Natural killer cell (primary cell): ENCODE measurements around the gene TCF7L2. TPM values are rescaled to one million over a fixed set of nuclear protein-coding genes. Genes with fewer than 3 reads are reported as not detected.

ENCODE experiments used
- ATAC-seq, 3 donors: fragments of 150-1000 bp in 2 of 3; fragments of 200-7000 bp in 1 of 3; cut with Tn5 transposase; 1 replicate in 1 of 3; 2 replicates in 2 of 3; pipeline ENCODE4 v1.10.0; 2021; ENCODE audit warnings: mild to moderate bottlenecking in 2 of 3, moderate library complexity in 2 of 3
- DNase-seq, 2 donors: peaks; one replicate each; pipeline versions ENCODE4 v3.0.0 to v3.0.0-alpha.2; 2013 to 2021; ENCODE audit warnings: mixed read lengths in 1 of 2
- H3K27ac ChIP-seq: one replicate; pipeline ENCODE4 v1.5.1; 2013; ENCODE audit warnings: mild to moderate bottlenecking, low read length
- H3K27me3 ChIP-seq: one replicate; pipeline ENCODE4 v1.6.1; 2013; ENCODE audit warnings: low read length; ENCODE audit not compliant: control insufficient read depth, insufficient read depth
- H3K36me3 ChIP-seq: one replicate; pipeline ENCODE4 v1.6.1; 2013; ENCODE audit warnings: low read length; ENCODE audit not compliant: control insufficient read depth, insufficient read depth
- H3K4me1 ChIP-seq: one replicate; pipeline ENCODE4 v1.6.1; 2013; ENCODE audit warnings: low read length; ENCODE audit not compliant: control insufficient read depth, insufficient read depth
- H3K4me3 ChIP-seq: one replicate; pipeline ENCODE4 v1.5.1; 2013; ENCODE audit warnings: low read length
- H3K9me3 ChIP-seq: one replicate; pipeline ENCODE4 v1.6.1; 2013; ENCODE audit warnings: low read length; ENCODE audit not compliant: control insufficient read depth, insufficient read depth
- H3K27ac Mint-ChIP-seq, 2 donors: one replicate each; pipeline ENCODE4 v1.8.0; 2022; ENCODE audit warnings: mild to moderate bottlenecking in 2 of 2, mixed read lengths in 2 of 2, moderate library complexity in 1 of 2
- H3K27me3 Mint-ChIP-seq, 2 donors: one replicate each; pipeline ENCODE4 v1.8.0; 2022; ENCODE audit warnings: low read depth in 2 of 2, mixed read lengths in 2 of 2
- H3K36me3 Mint-ChIP-seq: one replicate; pipeline ENCODE4 v1.8.0; 2022; ENCODE audit warnings: mixed read lengths
- H3K4me1 Mint-ChIP-seq, 2 donors: one replicate each; pipeline ENCODE4 v1.8.0; 2022; ENCODE audit warnings: mixed read lengths in 2 of 2
- H3K4me3 Mint-ChIP-seq: one replicate; pipeline ENCODE4 v1.8.0; 2022; ENCODE audit warnings: mild to moderate bottlenecking, moderate library complexity, mixed read lengths
- H3K9me3 Mint-ChIP-seq, 2 donors: one replicate each; pipeline ENCODE4 v1.8.0; 2022; ENCODE audit warnings: mixed read lengths in 2 of 2
- CTCF ChIP-seq: fragments of 200-600 bp; IDR thresholded peaks from one replicate; pipeline ENCODE4 v1.8.0; 2022; ENCODE audit warnings: antibody characterized with exemption
- WGBS: methylation state at CpG from one replicate; pipeline ENCODE4 v1.1.7; 2013; ENCODE audit warnings: missing lambda C conversion rate; ENCODE audit not compliant: insufficient coverage; 5-methylcytosine and 5-hydroxymethylcytosine counted together
- intact Hi-C: fragments of 100-400 bp; cut with micrococcal nuclease; formaldehyde crosslinking; loops from one replicate; pipeline ENCODE4 v1.14.2; 2022
- total RNA-seq, 4 donors: library from RNA; stranded (reverse); fragments of 120-200 nt in 1 of 4; gene quantifications; one replicate each; pipeline versions ENCODE4 v1.2.3 to v1.2.4, GENCODE V29; 2013 to 2022

Gene TCF7L2
- total RNA-seq, 3 donors from 2014 or later (not counting 1 experiment from before 2014, with no cell fraction given), result 10.4 to 32.7 (median 15.3) TPM

GRCh38 chr10:113011592-113012374 lies 61.7 kb downstream of the TCF7L2 start:
- H3K4me3 ChIP-seq, result no peak overlapping the region
- no peak overlapping the region for H3K27ac ChIP-seq
- H3K4me3 Mint-ChIP-seq, result no peak overlapping the region
- no peaks in the 10 kb centered on the region for H3K36me3 ChIP-seq
- H3K27me3 Mint-ChIP-seq, result peaks cover 0 to 2% of the 10 kb centered on the region in 2 donors
- no peaks in the 10 kb centered on the region for H3K9me3 ChIP-seq
- peaks cover 7% of the 10 kb centered on the region for H3K27me3 ChIP-seq
- H3K4me1 ChIP-seq, result peaks cover 11% of the 10 kb centered on the region
- no peak for TF ChIP-seq CTCF
- no peak overlapping the region for H3K27ac Mint-ChIP-seq
- DNase-seq, result no peak
- no peak for ATAC-seq
- 93% methylated on average over 12 of the region's 12 CpGs for whole genome bisulfite sequencing
- H3K36me3 Mint-ChIP-seq, result no peaks in the 10 kb centered on the region
- H3K9me3 Mint-ChIP-seq, result no peaks in the 10 kb centered on the region
- intact Hi-C loops, result no loop called here
- H3K4me1 Mint-ChIP-seq, result peaks cover 18 to 25% of the 10 kb centered on the region in 2 donors

- H3K27me3 ChIP-seq, result no peaks in the 10 kb centered on the region
- intact Hi-C loops, result no loop called here
- H3K4me3 ChIP-seq, result no peak overlapping the region
- H3K4me1 Mint-ChIP-seq, result peaks cover 9 to 10% of the 10 kb centered on the region in 2 donors
- H3K36me3 Mint-ChIP-seq, result no peaks in the 10 kb centered on the region
- no peak for TF ChIP-seq CTCF
- H3K27ac Mint-ChIP-seq, result no peak overlapping the region
- H3K27ac ChIP-seq, result no peak overlapping the region
- no peak overlapping the region for H3K4me3 Mint-ChIP-seq
- no peaks in the 10 kb centered on the region for H3K9me3 Mint-ChIP-seq
- H3K4me1 ChIP-seq, result no peaks in the 10 kb centered on the region
- ATAC-seq (no peak), DNase-seq (no peak)
- no peaks in the 10 kb centered on the region for H3K36me3 ChIP-seq
- H3K9me3 ChIP-seq, result no peaks in the 10 kb centered on the region
- H3K27me3 Mint-ChIP-seq, result no peaks in the 10 kb centered on the region
- WGBS, result 77% methylated on average over 4 of the region's 4 CpGs
Measured at GRCh38 chr10:113015201-113015600, 65.2 kb downstream of the TCF7L2 start.

- no peak overlapping the region for H3K27ac Mint-ChIP-seq
- ATAC-seq (no peak), DNase-seq (no peak)
- H3K4me1 Mint-ChIP-seq, result peaks cover 0 to 2% of the 10 kb centered on the region in 2 donors
- Histone ChIP-seq H3K4me3 (no peak overlapping the region), H3K27me3 (no peaks in the 10 kb centered on the region), H3K9me3 (no peaks in the 10 kb centered on the region), H3K27ac (no peak overlapping the region), H3K4me1 (no peaks in the 10 kb centered on the region), H3K36me3 (no peaks in the 10 kb centered on the region)
- no peak overlapping the region for H3K4me3 Mint-ChIP-seq
- no peaks in the 10 kb centered on the region for H3K36me3 Mint-ChIP-seq
- H3K27me3 Mint-ChIP-seq, result no peaks in the 10 kb centered on the region
- intact Hi-C loops, result no loop called here
- TF ChIP-seq CTCF, result no peak
- no peaks in the 10 kb centered on the region for H3K9me3 Mint-ChIP-seq
- 96% methylated on average over 5 of the region's 5 CpGs for WGBS
Measured at GRCh38 chr10:113017376-113017775, 67.3 kb downstream of the TCF7L2 start.

- no peaks in the 10 kb centered on the region for H3K9me3 ChIP-seq
- intact Hi-C loops, result no loop called here
- Mint-ChIP-seq H3K4me1 (no peaks in the 10 kb centered on the region), H3K4me3 (no peak overlapping the region), H3K36me3 (no peaks in the 10 kb centered on the region), H3K27me3 (no peaks in the 10 kb centered on the region), H3K27ac (no peak overlapping the region), H3K9me3 (no peaks in the 10 kb centered on the region)
- TF ChIP-seq CTCF, result no peak
- 100% methylated on average over 3 of the region's 3 CpGs for WGBS
- H3K36me3 ChIP-seq, result no peaks in the 10 kb centered on the region
- DNase-seq, result no peak
- no peaks in the 10 kb centered on the region for H3K4me1 ChIP-seq
- no peak overlapping the region for H3K4me3 ChIP-seq
- no peaks in the 10 kb centered on the region for H3K27me3 ChIP-seq
- no peak for ATAC-seq
- no peak overlapping the region for H3K27ac ChIP-seq
Measured at GRCh38 chr10:113018034-113018433, 68.0 kb downstream of the TCF7L2 start.
